Measurements from ENCODE around the gene CFAP141.
"Not testable (repeated sequence)": the region's sequence is repeated elsewhere in the genome, so short reads cannot be mapped to it uniquely, and the experiment has no call there.

CFAP141 gene

GRCh38 chr1:154206196-154206595 lies at the start of gene CFAP141:
Gene CFAP141 (minus strand): TSS chr1:154206333. CDS start chr1:154206307, 26 bp downstream.
- DNase-seq (ENCODE audit: low spot score) = no peak

GRCh38 chr1:154253671-154254070 lies 47.5 kb upstream of the CFAP141 start:
- no peak for DNase-seq (ENCODE audit: low spot score)

GRCh38 chr1:154241703-154242351 lies 35.7 kb upstream of the CFAP141 start:
- DNase-seq (ENCODE audit: low spot score) = no peak

GRCh38 chr1:154240294-154240833 lies 34.2 kb upstream of the CFAP141 start:
- no peak for DNase-seq (ENCODE audit: low spot score)

GRCh38 chr1:154239491-154239890 lies 33.4 kb upstream of the CFAP141 start:
- DNase-seq (ENCODE audit: low spot score) = no peak

- no peak for DNase-seq (ENCODE audit: low spot score)
Measured at GRCh38 chr1:154237880-154238506, 31.9 kb upstream of the CFAP141 start.

- DNase-seq (ENCODE audit: low spot score) = no peak
Measured at GRCh38 chr1:154237435-154237834, 31.3 kb upstream of the CFAP141 start.

- DNase-seq (ENCODE audit: low spot score) = no peak
Measured at GRCh38 chr1:154236855-154237254, 30.7 kb upstream of the CFAP141 start.

- not testable (repeated sequence) for DNase-seq (ENCODE audit: low spot score)
Measured at GRCh38 chr1:154233127-154233526, 27.0 kb upstream of the CFAP141 start.

- not testable (repeated sequence) for DNase-seq (ENCODE audit: low spot score)
Measured at GRCh38 chr1:154231112-154231511, 25.0 kb upstream of the CFAP141 start.

GRCh38 chr1:154225370-154225769 lies 19.2 kb upstream of the CFAP141 start:
- no peak for DNase-seq (ENCODE audit: low spot score)

GRCh38 chr1:154223621-154224020 lies 17.5 kb upstream of the CFAP141 start:
- no peak for DNase-seq (ENCODE audit: low spot score)

- DNase-seq (ENCODE audit: low spot score) = no peak
Measured at GRCh38 chr1:154222918-154223317, 16.8 kb upstream of the CFAP141 start.

- DNase-seq (ENCODE audit: low spot score) = no peak
Measured at GRCh38 chr1:154222518-154222917, 16.4 kb upstream of the CFAP141 start.

- DNase-seq (ENCODE audit: low spot score) = peak; percentile 45
Measured at GRCh38 chr1:154221278-154222001, 15.3 kb upstream of the CFAP141 start.

- peak; percentile 64 for DNase-seq (ENCODE audit: low spot score)
Measured at GRCh38 chr1:154220970-154221277, 14.8 kb upstream of the CFAP141 start.

GRCh38 chr1:154220071-154220969 lies 14.2 kb upstream of the CFAP141 start, which contains the start of gene UBAP2L:
Gene UBAP2L (plus strand): TSS chr1:154220955. CDS start chr1:154225124, 4,169 bp downstream.
- DNase-seq (ENCODE audit: low spot score) = peak; percentile 99

GRCh38 chr1:154219541-154219940 lies 13.4 kb upstream of the CFAP141 start:
- peak; percentile 26 for DNase-seq (ENCODE audit: low spot score)

- DNase-seq (ENCODE audit: low spot score) = no peak
Measured at GRCh38 chr1:154218545-154218944, 12.4 kb upstream of the CFAP141 start.

- no peak for DNase-seq (ENCODE audit: low spot score)
Measured at GRCh38 chr1:154213274-154213673, 7.1 kb upstream of the CFAP141 start.

GRCh38 chr1:154212083-154212482 lies 6.0 kb upstream of the CFAP141 start:
- DNase-seq (ENCODE audit: low spot score) = no peak
